Activated T-helper 1 cell treated with anti-CD3 and anti-CD28 coated beads, Interleukin-12 subunit alpha, Interleukin-12 subunit beta, Interleukin-2, Interleukin-4 antibody, amounts not matched to agents 30 ng/mL and 10 ng/mL and 1 ng/mL, durations not matched to agents 14 hours and 24 hours and 36 hours (primary cell): Measurements from ENCODE around the gene PRRX1. TPM values are rescaled to one million over a fixed set of nuclear protein-coding genes. Genes with fewer than 3 reads are reported as not detected.

Source experiments
- DNase-seq: peaks from one replicate; pipeline ENCODE4 v3.0.0; 2021; ENCODE audit warnings: low spot score
- H3K27ac Mint-ChIP-seq: one replicate; pipeline ENCODE4 v1.8.0; 2021; ENCODE audit warnings: mild to moderate bottlenecking, mixed read lengths
- H3K27me3 Mint-ChIP-seq: one replicate; pipeline ENCODE4 v1.8.0; 2022; ENCODE audit warnings: mild to moderate bottlenecking, moderate library complexity, mixed read lengths; ENCODE audit not compliant: insufficient read depth
- H3K36me3 Mint-ChIP-seq: one replicate; pipeline ENCODE4 v1.8.0; 2021; ENCODE audit warnings: low read depth, mixed read lengths
- H3K4me1 Mint-ChIP-seq: one replicate; pipeline ENCODE4 v1.8.0; 2021; ENCODE audit warnings: low read depth, mixed read lengths
- H3K4me3 Mint-ChIP-seq: one replicate; pipeline ENCODE4 v1.8.0; 2021; ENCODE audit warnings: mild to moderate bottlenecking, moderate library complexity, mixed read lengths
- H3K9me3 Mint-ChIP-seq: one replicate; pipeline ENCODE4 v1.8.0; 2021; ENCODE audit warnings: mixed read lengths
- intact Hi-C: fragments of 100-400 bp; cut with micrococcal nuclease; formaldehyde crosslinking; loops from one replicate; pipeline ENCODE4 v1.15.1; 2024
- total RNA-seq: library from RNA; stranded (reverse); gene quantifications from 2 replicates; pipeline ENCODE4 v1.2.3, GENCODE V29; 2022

Gene PRRX1
- total RNA-seq, 1 donor from 2014 or later, result not detected

- intact Hi-C loops, result no loop called here
- no peaks in the 10 kb centered on the region for H3K27me3 Mint-ChIP-seq
Observed at GRCh38 chr1:170742600-170742999, 78.7 kb downstream of the PRRX1 start.

GRCh38 chr1:170743083-170743482, 79.2 kb downstream of the PRRX1 start:
- H3K27ac Mint-ChIP-seq, result no peak overlapping the region
- no peaks in the 10 kb centered on the region for H3K9me3 Mint-ChIP-seq
- intact Hi-C loops, result no loop called here
- no peak for DNase-seq
- H3K4me1 Mint-ChIP-seq, result no peaks in the 10 kb centered on the region
- H3K4me3 Mint-ChIP-seq, result no peak overlapping the region
- H3K36me3 Mint-ChIP-seq, result no peaks in the 10 kb centered on the region
- H3K27me3 Mint-ChIP-seq, result no peaks in the 10 kb centered on the region

More at GRCh38 chr1:170742600-170742999, 78.7 kb downstream of the PRRX1 start:
- DNase-seq, result no peak
- no peaks in the 10 kb centered on the region for H3K36me3 Mint-ChIP-seq
- no peaks in the 10 kb centered on the region for H3K4me1 Mint-ChIP-seq
- H3K9me3 Mint-ChIP-seq, result no peaks in the 10 kb centered on the region
- no peak overlapping the region for H3K4me3 Mint-ChIP-seq
- H3K27ac Mint-ChIP-seq, result no peak overlapping the region

GRCh38 chr1:170749549-170749948, 85.6 kb downstream of the PRRX1 start:
- no peak overlapping the region for H3K27ac Mint-ChIP-seq
- H3K4me1 Mint-ChIP-seq, result no peaks in the 10 kb centered on the region
- H3K27me3 Mint-ChIP-seq, result no peaks in the 10 kb centered on the region
- H3K4me3 Mint-ChIP-seq, result no peak overlapping the region
- intact Hi-C loops, result no loop called here
- no peaks in the 10 kb centered on the region for H3K36me3 Mint-ChIP-seq
- no peak for DNase-seq
- no peaks in the 10 kb centered on the region for H3K9me3 Mint-ChIP-seq

- Mint-ChIP-seq H3K36me3 (no peaks in the 10 kb centered on the region), H3K9me3 (no peaks in the 10 kb centered on the region), H3K4me3 (no peak overlapping the region), H3K4me1 (no peaks in the 10 kb centered on the region), H3K27ac (no peak overlapping the region), H3K27me3 (no peaks in the 10 kb centered on the region)
- intact Hi-C loops, result no loop called here
- DNase-seq, result no peak
Observed at GRCh38 chr1:170749959-170750358, 86.0 kb downstream of the PRRX1 start.

- H3K4me3 Mint-ChIP-seq, result no peak overlapping the region
- H3K27ac Mint-ChIP-seq, result no peak overlapping the region
- intact Hi-C loops, result no loop called here
- no peaks in the 10 kb centered on the region for H3K36me3 Mint-ChIP-seq
- no peaks in the 10 kb centered on the region for H3K9me3 Mint-ChIP-seq
- no peak for DNase-seq
- H3K27me3 Mint-ChIP-seq, result no peaks in the 10 kb centered on the region
- no peaks in the 10 kb centered on the region for H3K4me1 Mint-ChIP-seq
Observed at GRCh38 chr1:170755795-170756194, 91.9 kb downstream of the PRRX1 start.

GRCh38 chr1:170758992-170759391, 95.1 kb downstream of the PRRX1 start:
- Mint-ChIP-seq H3K9me3 (no peaks in the 10 kb centered on the region), H3K27ac (no peak overlapping the region), H3K4me1 (no peaks in the 10 kb centered on the region), H3K4me3 (no peak overlapping the region), H3K27me3 (no peaks in the 10 kb centered on the region), H3K36me3 (no peaks in the 10 kb centered on the region)
- no peak for DNase-seq
- intact Hi-C loops, result no loop called here

- Mint-ChIP-seq H3K4me3 (no peak overlapping the region), H3K36me3 (no peaks in the 10 kb centered on the region), H3K27me3 (no peaks in the 10 kb centered on the region), H3K9me3 (no peaks in the 10 kb centered on the region), H3K4me1 (no peaks in the 10 kb centered on the region), H3K27ac (no peak overlapping the region)
- intact Hi-C loops, result no loop called here
- no peak for DNase-seq
Observed at GRCh38 chr1:170765279-170765678, 101.3 kb downstream of the PRRX1 start.

- no peaks in the 10 kb centered on the region for H3K36me3 Mint-ChIP-seq
- no peak overlapping the region for H3K4me3 Mint-ChIP-seq
- intact Hi-C loops, result no loop called here
- H3K4me1 Mint-ChIP-seq, result no peaks in the 10 kb centered on the region
- no peak for DNase-seq
- H3K27me3 Mint-ChIP-seq, result no peaks in the 10 kb centered on the region
- H3K9me3 Mint-ChIP-seq, result no peaks in the 10 kb centered on the region
- H3K27ac Mint-ChIP-seq, result no peak overlapping the region
Observed at GRCh38 chr1:170765712-170766330, 101.9 kb downstream of the PRRX1 start.

GRCh38 chr1:170768929-170769328, 105.0 kb downstream of the PRRX1 start:
- H3K27ac Mint-ChIP-seq, result no peak overlapping the region
- intact Hi-C loops, result no loop called here
- no peaks in the 10 kb centered on the region for H3K36me3 Mint-ChIP-seq
- H3K4me3 Mint-ChIP-seq, result no peak overlapping the region
- no peak for DNase-seq
- H3K9me3 Mint-ChIP-seq, result no peaks in the 10 kb centered on the region
- H3K27me3 Mint-ChIP-seq, result no peaks in the 10 kb centered on the region
- no peaks in the 10 kb centered on the region for H3K4me1 Mint-ChIP-seq

GRCh38 chr1:170769691-170770090, 105.8 kb downstream of the PRRX1 start:
- Mint-ChIP-seq H3K27ac (no peak overlapping the region), H3K27me3 (no peaks in the 10 kb centered on the region), H3K4me1 (no peaks in the 10 kb centered on the region), H3K9me3 (no peaks in the 10 kb centered on the region), H3K36me3 (no peaks in the 10 kb centered on the region), H3K4me3 (no peak overlapping the region)
- no peak for DNase-seq
- intact Hi-C loops, result no loop called here

- no peak for DNase-seq
- Mint-ChIP-seq H3K27me3 (no peaks in the 10 kb centered on the region), H3K27ac (no peak overlapping the region), H3K36me3 (no peaks in the 10 kb centered on the region), H3K9me3 (no peaks in the 10 kb centered on the region), H3K4me3 (no peak overlapping the region), H3K4me1 (no peaks in the 10 kb centered on the region)
- intact Hi-C loops, result no loop called here
Observed at GRCh38 chr1:170770254-170770653, 106.3 kb downstream of the PRRX1 start.

- intact Hi-C loops, result no loop called here
- no peak overlapping the region for H3K4me3 Mint-ChIP-seq
- DNase-seq, result no peak
Observed at GRCh38 chr1:170776252-170776651, 112.3 kb downstream of the PRRX1 start.

GRCh38 chr1:170776777-170777176, 112.8 kb downstream of the PRRX1 start:
- Mint-ChIP-seq H3K9me3 (no peaks in the 10 kb centered on the region), H3K4me1 (no peaks in the 10 kb centered on the region), H3K36me3 (no peaks in the 10 kb centered on the region), H3K4me3 (no peak overlapping the region), H3K27ac (no peak overlapping the region), H3K27me3 (no peaks in the 10 kb centered on the region)
- DNase-seq, result no peak
- intact Hi-C loops, result no loop called here

More at GRCh38 chr1:170776252-170776651, 112.3 kb downstream of the PRRX1 start:
- Mint-ChIP-seq H3K27me3 (no peaks in the 10 kb centered on the region), H3K9me3 (no peaks in the 10 kb centered on the region), H3K4me1 (no peaks in the 10 kb centered on the region), H3K27ac (no peak overlapping the region), H3K36me3 (no peaks in the 10 kb centered on the region)
